ENCODE results near the gene GRAMD1C. TPM values are rescaled to one million over a fixed set of nuclear protein-coding genes. Genes with fewer than 3 reads are reported as not detected.

The GRAMD1C gene
- total RNA-seq, 2 donors from 2014 or later = 1.5 to 10.7 TPM

DNA sequence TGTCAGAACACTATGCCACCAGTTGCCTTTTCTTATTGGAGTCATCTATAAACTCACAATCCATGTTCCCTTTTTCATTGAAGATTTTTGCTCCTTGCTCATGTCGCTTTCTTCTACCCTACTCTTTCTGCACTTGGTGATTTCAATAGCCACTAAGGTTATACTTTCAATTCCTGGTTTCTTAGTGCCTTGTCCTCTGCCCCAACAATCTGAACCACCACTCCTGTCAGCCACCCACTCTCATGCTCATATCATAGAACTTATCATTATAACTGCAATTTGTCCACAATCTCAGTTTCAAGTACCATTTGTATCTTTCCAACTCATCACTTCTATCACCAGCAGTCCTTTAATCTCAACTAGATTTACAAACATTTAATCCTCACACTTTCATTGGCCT is 10.0 kb upstream of the GRAMD1C start:
- Histone ChIP-seq H3K27me3 (replicated peaks; ENCODE audit: insufficient read depth) (no peaks in the 10 kb centered on the region), H3K4me1 (ENCODE audit: control insufficient read depth in 1 of 2, low read depth in 2 of 2) (no peaks in the 10 kb centered on the region), H3K36me3 (no peaks in the 10 kb centered on the region), H3K27ac (no peak overlapping the region), H3K4me3 (no peak overlapping the region), H3K9me3 (no peaks in the 10 kb centered on the region)
- ATAC-seq (ENCODE audit: insufficient number of reproducible peaks, low FRiP score, low read depth) (no peak), DNase-seq (ENCODE audit: low spot score) (no peak)
- TF ChIP-seq, protein P1, sequence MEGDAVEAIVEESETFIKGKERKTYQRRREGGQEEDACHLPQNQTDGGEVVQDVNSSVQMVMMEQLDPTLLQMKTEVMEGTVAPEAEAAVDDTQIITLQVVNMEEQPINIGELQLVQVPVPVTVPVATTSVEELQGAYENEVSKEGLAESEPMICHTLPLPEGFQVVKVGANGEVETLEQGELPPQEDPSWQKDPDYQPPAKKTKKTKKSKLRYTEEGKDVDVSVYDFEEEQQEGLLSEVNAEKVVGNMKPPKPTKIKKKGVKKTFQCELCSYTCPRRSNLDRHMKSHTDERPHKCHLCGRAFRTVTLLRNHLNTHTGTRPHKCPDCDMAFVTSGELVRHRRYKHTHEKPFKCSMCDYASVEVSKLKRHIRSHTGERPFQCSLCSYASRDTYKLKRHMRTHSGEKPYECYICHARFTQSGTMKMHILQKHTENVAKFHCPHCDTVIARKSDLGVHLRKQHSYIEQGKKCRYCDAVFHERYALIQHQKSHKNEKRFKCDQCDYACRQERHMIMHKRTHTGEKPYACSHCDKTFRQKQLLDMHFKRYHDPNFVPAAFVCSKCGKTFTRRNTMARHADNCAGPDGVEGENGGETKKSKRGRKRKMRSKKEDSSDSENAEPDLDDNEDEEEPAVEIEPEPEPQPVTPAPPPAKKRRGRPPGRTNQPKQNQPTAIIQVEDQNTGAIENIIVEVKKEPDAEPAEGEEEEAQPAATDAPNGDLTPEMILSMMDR (IDR thresholded peaks at IDR 0.05) = no peak

DNA sequence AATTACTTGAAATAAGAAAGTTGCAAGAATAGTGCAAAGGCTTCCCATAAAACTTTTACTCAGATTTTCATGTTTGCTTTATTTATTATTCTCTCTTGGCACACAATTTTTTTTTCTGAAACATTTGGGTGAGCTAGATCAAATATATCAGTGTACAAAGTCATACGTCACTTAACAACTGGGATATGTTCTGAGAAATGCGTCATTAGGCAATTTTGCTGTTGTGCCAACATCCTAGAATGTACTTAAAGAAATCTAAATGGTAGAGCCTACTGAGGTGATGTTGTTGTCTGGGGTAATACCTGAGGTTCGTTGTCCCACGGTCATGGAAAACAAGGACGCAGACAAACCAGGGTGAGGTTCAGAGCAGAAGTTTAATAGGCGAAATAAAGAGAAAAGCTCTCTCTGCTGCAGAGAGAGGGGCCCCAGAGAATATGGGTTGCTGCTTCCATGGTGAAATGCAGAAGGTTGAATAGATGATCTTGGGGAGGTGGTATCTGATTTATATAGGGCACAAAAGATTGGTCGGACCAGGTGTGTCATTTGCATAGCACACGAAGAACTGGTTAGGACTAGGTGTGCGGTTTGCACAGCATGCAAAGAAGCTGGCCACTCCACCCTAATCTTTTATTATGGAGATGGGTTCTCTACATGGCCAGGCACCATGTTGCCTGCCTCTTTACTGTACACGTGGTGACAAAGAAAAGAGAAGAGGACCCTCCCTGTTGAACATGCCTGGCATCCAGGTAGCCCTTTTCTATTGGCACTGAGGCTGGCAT is 8.8 kb upstream of the GRAMD1C start:
- no peak overlapping the region for H3K27ac ChIP-seq
- ATAC-seq (ENCODE audit: insufficient number of reproducible peaks, low FRiP score, low read depth) = no peak

DNA sequence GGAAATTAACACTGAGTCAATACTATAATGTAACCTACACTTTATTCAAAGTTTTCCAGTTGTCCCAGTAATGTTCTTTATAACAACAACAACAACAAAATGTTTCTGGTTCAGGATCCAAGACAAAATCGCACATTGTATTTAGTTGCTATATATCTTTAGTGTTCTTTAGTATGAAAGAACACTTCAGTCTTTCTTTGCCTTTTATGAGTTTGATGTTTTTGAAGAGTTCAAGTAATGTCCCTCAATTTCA is 7.6 kb upstream of the GRAMD1C start:
- no peak for ATAC-seq (ENCODE audit: insufficient number of reproducible peaks, low FRiP score, low read depth)
- Histone ChIP-seq H3K4me3 (no peak overlapping the region), H3K4me1 (ENCODE audit: control insufficient read depth in 1 of 2, low read depth in 2 of 2) (no peaks in the 10 kb centered on the region), H3K36me3 (no peaks in the 10 kb centered on the region), H3K27me3 (replicated peaks; ENCODE audit: insufficient read depth) (no peaks in the 10 kb centered on the region), H3K9me3 (no peaks in the 10 kb centered on the region), H3K27ac (no peak overlapping the region)
- TF ChIP-seq, protein P1 (IDR thresholded peaks at IDR 0.05) = no peak
- no peak for DNase-seq (ENCODE audit: low spot score)

More for the DNA sequence above, 8.8 kb upstream of the GRAMD1C start:
- Histone ChIP-seq H3K4me1 (ENCODE audit: control insufficient read depth in 1 of 2, low read depth in 2 of 2) (no peaks in the 10 kb centered on the region), H3K4me3 (no peak overlapping the region), H3K27me3 (replicated peaks; ENCODE audit: insufficient read depth) (no peaks in the 10 kb centered on the region), H3K9me3 (no peaks in the 10 kb centered on the region), H3K36me3 (no peaks in the 10 kb centered on the region)
- no peak for DNase-seq (ENCODE audit: low spot score)
- TF ChIP-seq, protein P1 (IDR thresholded peaks at IDR 0.05) = no peak

- no peak overlapping the region for H3K27ac ChIP-seq
- TF ChIP-seq, protein P1 (IDR thresholded peaks at IDR 0.05) = no peak
- no peak for DNase-seq (ENCODE audit: low spot score)
Measured at GRCh38 chr3:113832477-113833164, 6.0 kb upstream of the GRAMD1C start.

GRCh38 chr3:113834983-113835382 is 3.6 kb upstream of the GRAMD1C start:
- H3K27me3 ChIP-seq (replicated peaks; ENCODE audit: insufficient read depth) = no peaks in the 10 kb centered on the region
- TF ChIP-seq, protein P1 (IDR thresholded peaks at IDR 0.05) = no peak
- H3K36me3 ChIP-seq = no peaks in the 10 kb centered on the region
- H3K9me3 ChIP-seq = no peaks in the 10 kb centered on the region
- DNase-seq (ENCODE audit: low spot score) = no peak
- H3K4me1 ChIP-seq (ENCODE audit: control insufficient read depth in 1 of 2, low read depth in 2 of 2) = no peaks in the 10 kb centered on the region
- no peak overlapping the region for H3K4me3 ChIP-seq
- no peak overlapping the region for H3K27ac ChIP-seq
- ATAC-seq (ENCODE audit: insufficient number of reproducible peaks, low FRiP score, low read depth) = no peak

More at GRCh38 chr3:113832477-113833164, 6.0 kb upstream of the GRAMD1C start:
- no peak for ATAC-seq (ENCODE audit: insufficient number of reproducible peaks, low FRiP score, low read depth)
- no peaks in the 10 kb centered on the region for H3K27me3 ChIP-seq (replicated peaks; ENCODE audit: insufficient read depth)
- H3K4me3 ChIP-seq = no peak overlapping the region
- H3K4me1 ChIP-seq (ENCODE audit: control insufficient read depth in 1 of 2, low read depth in 2 of 2) = no peaks in the 10 kb centered on the region
- H3K36me3 ChIP-seq = no peaks in the 10 kb centered on the region
- no peaks in the 10 kb centered on the region for H3K9me3 ChIP-seq

Data from thoracic aorta (tissue), 2 donors.